OCI-LY3 (cell line): ENCODE measurements around the gene GTF3C4.

ENCODE experiments used
- EZH2phosphoT487 ChIP-seq: fragments of 200-600 bp; shearing (Covaris generic); IDR thresholded peaks from 2 replicates; pipeline ENCODE4 v1.6.1; 2018; ENCODE audit warnings: antibody characterized with exemption, mixed run types, low read depth
- TF ChIP-seq, protein P1 (sequence below): fragments of 200-600, 300-600 bp; sonication (generic); IDR thresholded peaks from 2 replicates; pipeline ENCODE4 v1.5.1; 2014; ENCODE audit warnings: antibody characterized with exemption, low read length, low read depth

DNA sequence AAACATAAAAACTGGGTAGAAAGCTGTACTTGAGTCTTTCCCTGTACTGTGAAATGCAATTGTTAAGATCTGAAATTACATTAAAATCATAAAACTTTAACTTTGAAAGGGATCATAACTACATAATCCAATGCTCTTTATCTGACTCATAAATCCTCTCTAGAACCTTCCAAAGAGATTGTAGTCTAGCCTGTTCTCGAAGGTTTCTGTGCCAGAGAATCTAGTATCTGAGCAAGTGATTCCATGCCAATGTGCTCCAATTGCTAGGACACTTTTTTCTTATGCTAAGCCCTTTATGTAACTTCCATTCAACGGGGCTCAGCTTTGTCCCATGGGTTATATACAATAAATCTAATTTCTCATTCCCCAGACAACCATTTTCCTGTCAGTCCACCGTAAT, 21.6 kb upstream of the GTF3C4 start:
- TF ChIP-seq, protein P1, sequence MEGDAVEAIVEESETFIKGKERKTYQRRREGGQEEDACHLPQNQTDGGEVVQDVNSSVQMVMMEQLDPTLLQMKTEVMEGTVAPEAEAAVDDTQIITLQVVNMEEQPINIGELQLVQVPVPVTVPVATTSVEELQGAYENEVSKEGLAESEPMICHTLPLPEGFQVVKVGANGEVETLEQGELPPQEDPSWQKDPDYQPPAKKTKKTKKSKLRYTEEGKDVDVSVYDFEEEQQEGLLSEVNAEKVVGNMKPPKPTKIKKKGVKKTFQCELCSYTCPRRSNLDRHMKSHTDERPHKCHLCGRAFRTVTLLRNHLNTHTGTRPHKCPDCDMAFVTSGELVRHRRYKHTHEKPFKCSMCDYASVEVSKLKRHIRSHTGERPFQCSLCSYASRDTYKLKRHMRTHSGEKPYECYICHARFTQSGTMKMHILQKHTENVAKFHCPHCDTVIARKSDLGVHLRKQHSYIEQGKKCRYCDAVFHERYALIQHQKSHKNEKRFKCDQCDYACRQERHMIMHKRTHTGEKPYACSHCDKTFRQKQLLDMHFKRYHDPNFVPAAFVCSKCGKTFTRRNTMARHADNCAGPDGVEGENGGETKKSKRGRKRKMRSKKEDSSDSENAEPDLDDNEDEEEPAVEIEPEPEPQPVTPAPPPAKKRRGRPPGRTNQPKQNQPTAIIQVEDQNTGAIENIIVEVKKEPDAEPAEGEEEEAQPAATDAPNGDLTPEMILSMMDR: no peak
- TF ChIP-seq EZH2phosphoT487: no peak
